IPS DF 4.7 (cell line): ENCODE data around the gene GYG1.
"Not testable (repeated sequence)": the region's sequence is repeated elsewhere in the genome, so short reads cannot be mapped to it uniquely, and the experiment has no call there.

Experiments used
- DNase-seq: peaks from one replicate; pipeline ENCODE4 v3.0.0-alpha.2; 2013; ENCODE audit warnings: low spot score; ENCODE audit errors: extremely low read depth

Gene GYG1

GRCh38 chr3:148987551-148987950, 3.8 kb upstream of the GYG1 start:
- DNase-seq = not testable (repeated sequence)

- no peak for DNase-seq
Observed at GRCh38 chr3:148990236-148990635, 1.1 kb upstream of the GYG1 start.

GRCh38 chr3:148992027-148992634, 791 bp downstream of the GYG1 start:
- no peak for DNase-seq

GRCh38 chr3:148992635-148993255, 1.4 kb downstream of the GYG1 start:
- DNase-seq = no peak

GRCh38 chr3:148997623-148998022, 6.3 kb downstream of the GYG1 start:
- DNase-seq = no peak

- DNase-seq = no peak
Observed at GRCh38 chr3:148998297-148998696, 7.0 kb downstream of the GYG1 start.

- DNase-seq = no peak
Observed at GRCh38 chr3:148998715-148999423, 7.5 kb downstream of the GYG1 start.

GRCh38 chr3:148999806-149000205, 8.5 kb downstream of the GYG1 start:
- no peak for DNase-seq

GRCh38 chr3:149000206-149000745, 8.9 kb downstream of the GYG1 start:
- no peak for DNase-seq

- no peak for DNase-seq
Observed at GRCh38 chr3:149001727-149002126, 10.4 kb downstream of the GYG1 start.

GRCh38 chr3:149003653-149004305, 12.4 kb downstream of the GYG1 start:
- DNase-seq = no peak

- DNase-seq = no peak
Observed at GRCh38 chr3:149004622-149005021, 13.3 kb downstream of the GYG1 start.

GRCh38 chr3:149005416-149005815, 14.1 kb downstream of the GYG1 start:
- DNase-seq = no peak

- DNase-seq = no peak
Observed at GRCh38 chr3:149007567-149008257, 16.4 kb downstream of the GYG1 start.

- DNase-seq = no peak
Observed at GRCh38 chr3:149009732-149010131, 18.4 kb downstream of the GYG1 start.

GRCh38 chr3:149010504-149010951, 19.2 kb downstream of the GYG1 start:
- DNase-seq = no peak

- no peak for DNase-seq
Observed at GRCh38 chr3:149010966-149011365, 19.6 kb downstream of the GYG1 start.

- DNase-seq = no peak
Observed at GRCh38 chr3:149011676-149012075, 20.3 kb downstream of the GYG1 start.

GRCh38 chr3:149013726-149014125, 22.4 kb downstream of the GYG1 start:
- DNase-seq = no peak

- DNase-seq = no peak
Observed at GRCh38 chr3:149015393-149015792, 24.1 kb downstream of the GYG1 start.

GRCh38 chr3:149016242-149016641, 24.9 kb downstream of the GYG1 start:
- no peak for DNase-seq
